PFSK-1 (cell line): ENCODE measurements around the gene PEF1.

ENCODE experiments used
- FOXP2 ChIP-seq: optimal IDR thresholded peaks from 2 replicates; pipeline ENCODE3; 2011; ENCODE audit warnings: borderline replicate concordance, control low read depth, inconsistent platforms; ENCODE audit not compliant: insufficient read depth; ENCODE audit errors: extremely low read length, extremely low read depth
- POLR2AphosphoS5 ChIP-seq: IDR thresholded peaks from 2 replicates; pipeline ENCODE4 v1.6.1; 2012; ENCODE audit warnings: low read depth, mild to moderate bottlenecking, control low read depth, low read length, moderate library complexity
- SIN3A ChIP-seq: IDR thresholded peaks from 2 replicates; pipeline ENCODE4 v1.6.1; 2012; ENCODE audit warnings: mild to moderate bottlenecking, low read length, moderate library complexity, borderline replicate concordance; ENCODE audit not compliant: insufficient read depth
- TAF1 ChIP-seq: IDR thresholded peaks from 2 replicates; pipeline ENCODE4 v1.6.1; 2012; ENCODE audit warnings: low read length, control low read depth, borderline replicate concordance; ENCODE audit not compliant: insufficient read depth
- TF ChIP-seq, protein P1 (sequence below), 2 experiments: IDR thresholded peaks; 2 replicates each; pipeline versions ENCODE4 v1.6.1 to v1.8.0; 2011 to 2012; ENCODE audit warnings: low read depth in 2 of 2, low read length in 2 of 2, control low read depth in 1 of 2, inconsistent platforms in 1 of 2, mild to moderate bottlenecking in 1 of 2, moderate library complexity in 1 of 2; ENCODE audit not compliant: insufficient read depth in 1 of 2

Gene PEF1

DNA sequence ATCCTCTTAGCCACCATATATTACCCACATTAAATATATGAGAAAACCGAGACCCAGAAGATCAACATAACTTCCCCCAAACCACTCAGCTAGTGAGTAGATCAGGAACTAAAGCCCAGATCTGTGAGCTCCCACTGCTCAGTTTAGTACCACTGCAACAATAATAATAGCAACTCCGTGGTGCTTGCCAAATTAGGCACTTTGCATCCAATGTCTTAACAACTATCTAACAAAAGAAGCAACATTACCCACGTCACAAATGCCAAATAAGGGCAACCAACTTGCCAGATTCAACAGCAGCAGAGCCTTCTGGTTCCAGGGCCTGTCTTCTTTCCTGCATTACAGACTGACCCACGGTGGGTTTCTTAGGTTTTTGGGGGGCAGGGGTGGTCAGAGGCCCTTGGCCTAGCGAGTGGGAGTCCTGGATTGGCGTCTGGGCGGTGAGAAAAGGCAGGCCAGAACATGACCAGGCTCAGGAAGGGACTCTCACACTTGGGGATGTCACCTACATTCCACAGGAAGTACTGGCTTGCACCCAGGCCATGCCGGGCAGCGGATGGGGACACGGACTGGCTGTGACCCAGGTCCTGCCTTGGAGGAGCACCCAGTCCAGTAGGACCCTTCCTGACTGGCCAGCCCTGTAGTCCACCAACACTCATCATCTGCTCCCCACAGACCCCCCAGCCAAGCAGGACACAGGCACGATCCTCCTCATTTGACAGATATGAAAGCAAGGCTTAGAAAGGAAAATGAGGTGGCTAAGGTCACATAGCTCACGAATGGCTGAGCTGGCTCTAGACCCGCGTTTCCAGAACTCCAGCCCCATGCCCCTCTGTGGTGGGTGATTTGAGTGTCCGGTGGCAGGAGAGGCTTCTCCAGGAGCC is 22.6 kb downstream of the PEF1 start:
- TF ChIP-seq, protein P1, sequence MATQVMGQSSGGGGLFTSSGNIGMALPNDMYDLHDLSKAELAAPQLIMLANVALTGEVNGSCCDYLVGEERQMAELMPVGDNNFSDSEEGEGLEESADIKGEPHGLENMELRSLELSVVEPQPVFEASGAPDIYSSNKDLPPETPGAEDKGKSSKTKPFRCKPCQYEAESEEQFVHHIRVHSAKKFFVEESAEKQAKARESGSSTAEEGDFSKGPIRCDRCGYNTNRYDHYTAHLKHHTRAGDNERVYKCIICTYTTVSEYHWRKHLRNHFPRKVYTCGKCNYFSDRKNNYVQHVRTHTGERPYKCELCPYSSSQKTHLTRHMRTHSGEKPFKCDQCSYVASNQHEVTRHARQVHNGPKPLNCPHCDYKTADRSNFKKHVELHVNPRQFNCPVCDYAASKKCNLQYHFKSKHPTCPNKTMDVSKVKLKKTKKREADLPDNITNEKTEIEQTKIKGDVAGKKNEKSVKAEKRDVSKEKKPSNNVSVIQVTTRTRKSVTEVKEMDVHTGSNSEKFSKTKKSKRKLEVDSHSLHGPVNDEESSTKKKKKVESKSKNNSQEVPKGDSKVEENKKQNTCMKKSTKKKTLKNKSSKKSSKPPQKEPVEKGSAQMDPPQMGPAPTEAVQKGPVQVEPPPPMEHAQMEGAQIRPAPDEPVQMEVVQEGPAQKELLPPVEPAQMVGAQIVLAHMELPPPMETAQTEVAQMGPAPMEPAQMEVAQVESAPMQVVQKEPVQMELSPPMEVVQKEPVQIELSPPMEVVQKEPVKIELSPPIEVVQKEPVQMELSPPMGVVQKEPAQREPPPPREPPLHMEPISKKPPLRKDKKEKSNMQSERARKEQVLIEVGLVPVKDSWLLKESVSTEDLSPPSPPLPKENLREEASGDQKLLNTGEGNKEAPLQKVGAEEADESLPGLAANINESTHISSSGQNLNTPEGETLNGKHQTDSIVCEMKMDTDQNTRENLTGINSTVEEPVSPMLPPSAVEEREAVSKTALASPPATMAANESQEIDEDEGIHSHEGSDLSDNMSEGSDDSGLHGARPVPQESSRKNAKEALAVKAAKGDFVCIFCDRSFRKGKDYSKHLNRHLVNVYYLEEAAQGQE (IDR thresholded peaks at IDR 0.05; ENCODE audit: insufficient read depth in 1 of 2, low read depth in 2 of 2, low read length in 2 of 2): no peak
- no peak for TF ChIP-seq FOXP2
- no peak for TF ChIP-seq TAF1

DNA sequence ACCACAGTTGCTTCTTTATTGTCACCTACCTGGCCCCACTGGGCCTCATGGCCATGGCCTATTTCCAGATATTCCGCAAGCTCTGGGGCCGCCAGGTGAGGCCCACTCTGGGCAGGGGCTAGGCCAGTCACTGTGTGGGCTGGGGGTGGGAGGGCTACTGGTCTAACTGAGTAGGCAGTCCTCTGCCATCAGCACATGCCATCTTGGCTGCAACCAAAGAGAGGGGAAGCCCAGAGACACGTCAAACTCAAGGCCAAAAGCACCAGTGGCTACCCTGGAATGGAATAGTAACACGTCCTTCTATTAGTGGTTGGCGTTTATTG is 23.2 kb downstream of the PEF1 start:
- TF ChIP-seq SIN3A: no peak
- no peak for TF ChIP-seq POLR2AphosphoS5
- no peak for TF ChIP-seq FOXP2

DNA sequence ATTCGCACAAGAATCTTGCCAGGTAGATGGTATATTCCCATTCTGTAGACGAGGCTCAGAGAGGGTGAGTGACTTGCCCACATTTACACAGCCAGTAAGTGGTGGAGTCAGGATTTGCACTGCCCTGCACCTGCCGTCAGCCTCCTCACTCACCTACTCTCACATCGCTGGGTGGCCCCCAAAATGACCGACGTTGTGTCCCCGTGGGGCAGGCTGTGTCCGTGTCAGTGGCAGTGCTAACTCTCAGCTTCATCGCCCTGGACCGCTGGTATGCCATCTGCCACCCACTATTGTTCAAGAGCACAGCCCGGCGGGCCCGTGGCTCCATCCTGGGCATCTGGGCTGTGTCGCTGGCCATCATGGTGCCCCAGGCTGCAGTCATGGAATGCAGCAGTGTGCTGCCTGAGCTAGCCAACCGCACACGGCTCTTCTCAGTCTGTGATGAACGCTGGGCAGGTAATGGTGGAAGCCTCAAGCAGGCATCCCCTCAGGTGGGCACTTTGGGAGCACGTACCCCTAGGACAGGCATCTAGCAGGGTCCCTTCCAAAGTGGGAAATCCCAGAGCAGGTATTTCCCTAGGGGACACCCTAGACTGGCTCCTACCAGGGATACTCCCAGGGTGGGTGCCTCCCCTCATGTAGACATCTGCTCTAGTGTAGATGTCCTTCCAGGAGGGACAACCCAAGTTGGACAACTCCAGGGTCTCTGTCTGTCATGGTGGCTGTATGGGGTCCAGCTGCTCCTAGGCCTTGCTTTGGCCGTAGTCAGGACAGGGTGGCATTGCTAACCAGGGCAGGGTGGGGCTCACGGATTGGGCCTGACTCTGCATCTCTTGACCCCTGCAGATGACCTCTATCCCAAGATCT is 23.8 kb downstream of the PEF1 start:
- TF ChIP-seq, protein P1 (IDR thresholded peaks at IDR 0.05; ENCODE audit: insufficient read depth in 1 of 2, low read depth in 2 of 2, low read length in 2 of 2): no peak
- TF ChIP-seq POLR2AphosphoS5: no peak
- TF ChIP-seq TAF1: no peak
- no peak for TF ChIP-seq FOXP2
- no peak for TF ChIP-seq SIN3A

DNA sequence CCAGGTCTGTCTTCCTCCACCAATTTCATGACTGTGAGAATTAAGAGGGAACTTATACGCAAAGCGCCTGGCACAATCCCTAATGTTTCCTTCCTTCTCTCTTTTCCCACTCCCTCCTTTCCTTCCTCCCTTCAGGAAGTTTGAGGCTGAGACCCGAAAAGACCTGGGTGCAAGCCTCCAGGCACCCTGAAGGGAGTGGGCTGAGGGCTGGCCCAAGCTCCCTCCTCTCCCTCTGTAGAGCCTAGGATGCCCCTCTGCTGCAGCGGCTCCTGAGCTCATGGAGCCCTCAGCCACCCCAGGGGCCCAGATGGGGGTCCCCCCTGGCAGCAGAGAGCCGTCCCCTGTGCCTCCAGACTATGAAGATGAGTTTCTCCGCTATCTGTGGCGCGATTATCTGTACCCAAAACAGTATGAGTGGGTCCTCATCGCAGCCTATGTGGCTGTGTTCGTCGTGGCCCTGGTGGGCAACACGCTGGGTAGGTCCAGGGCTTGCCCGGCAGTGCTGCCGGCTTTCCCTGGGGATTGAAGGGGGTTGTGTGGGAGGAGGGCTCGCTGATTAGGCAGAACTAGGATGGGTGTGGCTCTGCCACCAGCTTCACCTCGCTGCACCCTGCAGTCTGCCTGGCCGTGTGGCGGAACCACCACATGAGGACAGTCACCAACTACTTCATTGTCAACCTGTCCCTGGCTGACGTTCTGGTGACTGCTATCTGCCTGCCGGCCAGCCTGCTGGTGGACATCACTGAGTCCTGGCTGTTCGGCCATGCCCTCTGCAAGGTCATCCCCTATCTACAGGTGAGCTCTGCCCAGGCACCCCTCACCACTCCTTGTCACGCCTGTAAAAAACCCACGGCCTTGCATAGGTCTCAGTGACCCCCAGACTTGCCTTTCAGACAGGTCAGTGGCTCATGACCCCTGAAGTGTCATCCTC is 25.5 kb downstream of the PEF1 start:
- no peak for TF ChIP-seq FOXP2
- no peak for TF ChIP-seq TAF1
- TF ChIP-seq, protein P1 (IDR thresholded peaks at IDR 0.05; ENCODE audit: insufficient read depth in 1 of 2, low read depth in 2 of 2, low read length in 2 of 2): no peak
- TF ChIP-seq SIN3A: no peak
- no peak for TF ChIP-seq POLR2AphosphoS5
